ENCODE data around the gene FASTKD1.

DNA sequence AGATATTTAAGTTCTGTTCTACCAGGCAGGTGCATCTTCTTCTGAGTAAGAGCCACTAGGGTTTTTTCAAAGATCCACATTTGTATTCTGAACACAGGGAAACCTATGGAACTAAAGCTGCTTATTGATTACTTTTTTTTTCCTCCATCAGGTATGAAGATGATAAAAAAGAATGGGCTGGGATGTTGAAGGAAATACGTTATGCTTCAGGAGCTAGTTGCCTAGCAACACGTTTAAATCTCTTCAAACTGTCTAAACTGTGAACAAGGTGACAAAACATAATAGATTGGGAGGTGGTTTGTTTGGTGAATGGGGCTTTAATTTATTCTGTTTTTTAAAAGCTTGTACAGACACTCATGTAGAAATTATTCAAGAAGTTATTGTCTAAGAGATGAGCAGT lies 48.2 kb downstream of the FASTKD1 start:
- TF ChIP-seq, protein P1, sequence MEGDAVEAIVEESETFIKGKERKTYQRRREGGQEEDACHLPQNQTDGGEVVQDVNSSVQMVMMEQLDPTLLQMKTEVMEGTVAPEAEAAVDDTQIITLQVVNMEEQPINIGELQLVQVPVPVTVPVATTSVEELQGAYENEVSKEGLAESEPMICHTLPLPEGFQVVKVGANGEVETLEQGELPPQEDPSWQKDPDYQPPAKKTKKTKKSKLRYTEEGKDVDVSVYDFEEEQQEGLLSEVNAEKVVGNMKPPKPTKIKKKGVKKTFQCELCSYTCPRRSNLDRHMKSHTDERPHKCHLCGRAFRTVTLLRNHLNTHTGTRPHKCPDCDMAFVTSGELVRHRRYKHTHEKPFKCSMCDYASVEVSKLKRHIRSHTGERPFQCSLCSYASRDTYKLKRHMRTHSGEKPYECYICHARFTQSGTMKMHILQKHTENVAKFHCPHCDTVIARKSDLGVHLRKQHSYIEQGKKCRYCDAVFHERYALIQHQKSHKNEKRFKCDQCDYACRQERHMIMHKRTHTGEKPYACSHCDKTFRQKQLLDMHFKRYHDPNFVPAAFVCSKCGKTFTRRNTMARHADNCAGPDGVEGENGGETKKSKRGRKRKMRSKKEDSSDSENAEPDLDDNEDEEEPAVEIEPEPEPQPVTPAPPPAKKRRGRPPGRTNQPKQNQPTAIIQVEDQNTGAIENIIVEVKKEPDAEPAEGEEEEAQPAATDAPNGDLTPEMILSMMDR (IDR thresholded peaks at IDR 0.05; ENCODE audit: borderline replicate concordance, extremely low read depth, low read length, poor library complexity, severe bottlenecking) = no peak
- TF ChIP-seq EZH2 (IDR thresholded peaks at IDR 0.05; ENCODE audit: borderline replicate concordance, low read depth, low read length, severe bottlenecking) = no peak

Data from DND-41 (cell line).